ENCODE measurements around the gene FAM163A.

GRCh38 chr1:179742717-179743678, at the start of gene FAM163A:
- TF ChIP-seq EZH2phosphoT487 (IDR thresholded peaks at IDR 0.05; ENCODE audit: borderline replicate concordance, low read length) (no peak), CTCF (IDR thresholded peaks at IDR 0.05; ENCODE audit: low read depth, low read length, poor library complexity, severe bottlenecking) (no peak)

Measured in DOHH2 (cell line).